ENCODE data around the gene MPP2.
"Not testable (repeated sequence)": the region's sequence is repeated elsewhere in the genome, so short reads cannot be mapped to it uniquely, and the experiment has no call there.

MPP2 gene

GRCh38 chr17:43928609-43929008 is 21.3 kb upstream of the MPP2 start:
- DNase-seq: no peak

DNA sequence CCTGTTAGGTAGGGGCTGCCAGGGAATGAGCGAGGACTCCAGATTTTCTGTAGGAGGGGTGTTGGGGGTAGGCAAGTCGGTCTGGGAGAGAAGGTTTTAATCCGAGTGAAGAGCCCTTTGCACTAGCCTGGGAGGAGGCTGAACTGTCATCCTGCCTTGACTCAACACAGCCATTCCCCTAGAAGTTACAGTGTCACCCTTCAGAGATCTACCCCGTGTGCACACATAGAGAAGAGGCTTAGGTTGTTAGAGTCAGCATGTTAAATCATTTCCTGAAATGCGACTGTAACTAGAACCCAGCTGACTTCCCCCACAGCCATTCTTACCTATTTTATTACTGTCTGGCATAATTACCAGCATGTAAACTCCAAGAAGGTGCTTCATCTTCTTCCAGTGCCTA is 20.6 kb upstream of the MPP2 start:
- not testable (repeated sequence) for DNase-seq

DNA sequence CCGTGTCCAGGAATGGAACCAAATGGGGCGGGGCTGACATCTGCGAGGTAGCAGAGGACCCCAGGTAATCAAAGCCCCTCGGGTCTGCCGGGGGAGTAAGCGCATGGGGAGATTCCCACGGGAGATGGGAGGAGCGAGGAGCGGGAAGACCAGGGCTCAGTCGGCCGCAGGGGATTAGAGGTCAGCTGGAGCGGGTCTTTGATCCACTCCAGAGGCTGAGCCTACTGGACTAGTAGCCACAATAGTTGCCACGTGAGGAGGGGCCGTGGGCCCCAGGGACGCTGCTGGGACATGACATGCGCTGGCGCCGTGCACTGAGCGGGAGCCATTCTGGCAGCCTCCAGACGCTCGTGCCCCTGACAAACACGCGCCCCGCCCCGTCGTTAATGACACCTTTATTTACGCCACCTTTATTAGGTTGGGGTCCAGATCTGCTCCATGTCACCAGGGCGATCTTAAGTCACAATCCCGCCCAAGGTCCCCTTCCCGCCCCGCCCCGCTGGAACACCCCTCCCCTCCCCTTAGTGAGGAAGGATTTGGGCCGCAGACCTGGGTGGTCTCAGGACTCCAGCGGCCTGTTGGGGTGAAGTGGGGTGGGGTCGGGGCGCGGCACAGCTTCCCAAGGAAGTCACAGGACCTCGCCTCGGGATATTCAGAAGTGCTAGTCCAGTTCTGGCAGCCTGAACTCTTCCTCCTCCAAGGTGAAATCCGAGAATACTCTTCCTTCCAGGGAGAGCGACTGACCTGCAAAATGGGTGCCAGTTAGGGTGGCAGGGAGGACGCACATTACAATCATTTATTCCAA is 19.9 kb upstream of the MPP2 start:
- no peak for DNase-seq

- DNase-seq: no peak
These were observed 17.2 kb upstream of the MPP2 start for GRCh38 chr17:43924558-43924957.

- DNase-seq: no peak
These were observed 13.3 kb upstream of the MPP2 start for GRCh38 chr17:43920500-43921095.

- no peak for DNase-seq
These were observed 10.7 kb upstream of the MPP2 start for GRCh38 chr17:43918026-43918389.

DNA sequence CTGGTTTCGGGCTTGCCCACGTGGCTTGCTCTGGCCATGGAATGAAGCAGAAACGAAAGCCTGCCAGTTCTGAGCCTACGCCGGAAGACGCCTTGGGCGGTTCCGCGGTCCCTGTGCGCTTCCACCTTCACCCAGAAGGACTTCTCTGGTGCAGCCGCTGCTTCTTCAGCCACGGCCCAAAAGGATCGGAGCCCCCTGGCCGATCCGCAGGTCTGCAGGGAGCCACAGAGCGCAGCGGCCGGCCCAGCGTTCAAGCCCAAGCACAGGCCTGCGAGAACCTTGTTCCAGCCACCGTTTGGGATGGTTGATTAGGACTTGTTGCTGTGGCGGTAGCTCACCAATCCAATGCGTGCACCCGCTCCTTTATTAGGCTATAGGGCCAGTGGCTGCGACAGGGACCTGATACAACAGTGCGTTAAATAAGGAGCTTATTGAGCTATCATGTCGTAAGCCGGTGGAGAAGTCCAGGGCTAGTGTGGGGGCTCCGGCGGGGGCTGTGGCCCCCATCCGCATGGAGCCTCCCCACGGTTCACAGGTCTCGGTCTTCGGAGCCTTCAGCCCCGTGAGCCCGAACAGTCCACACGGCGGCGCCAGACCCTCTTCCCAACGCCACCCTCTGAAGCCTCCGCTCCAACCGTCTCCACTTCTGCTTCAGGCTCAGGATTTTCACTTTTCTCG is 10.2 kb upstream of the MPP2 start:
- no peak for DNase-seq

- DNase-seq: no peak
These were observed 9.6 kb upstream of the MPP2 start for GRCh38 chr17:43917016-43917347.

DNA sequence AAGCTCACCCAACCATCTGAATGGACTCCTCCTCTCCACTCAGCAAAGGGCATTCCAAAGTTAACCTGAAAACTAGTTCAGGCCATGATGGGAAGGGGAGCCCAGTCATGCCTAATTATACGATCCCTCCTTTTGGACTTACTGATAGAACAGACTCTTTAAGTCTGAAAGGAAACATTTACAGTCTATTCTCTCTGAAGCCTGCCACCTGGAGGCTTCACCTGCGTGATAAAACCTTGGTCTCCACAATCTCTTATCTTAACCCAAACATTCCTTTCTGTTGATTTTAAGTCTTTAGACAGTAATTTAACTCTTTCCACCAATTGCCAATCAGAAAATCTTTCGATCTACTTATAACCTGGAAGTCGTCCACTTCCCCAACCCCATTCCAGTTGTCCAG is 9.0 kb upstream of the MPP2 start:
- DNase-seq: no peak

DNA sequence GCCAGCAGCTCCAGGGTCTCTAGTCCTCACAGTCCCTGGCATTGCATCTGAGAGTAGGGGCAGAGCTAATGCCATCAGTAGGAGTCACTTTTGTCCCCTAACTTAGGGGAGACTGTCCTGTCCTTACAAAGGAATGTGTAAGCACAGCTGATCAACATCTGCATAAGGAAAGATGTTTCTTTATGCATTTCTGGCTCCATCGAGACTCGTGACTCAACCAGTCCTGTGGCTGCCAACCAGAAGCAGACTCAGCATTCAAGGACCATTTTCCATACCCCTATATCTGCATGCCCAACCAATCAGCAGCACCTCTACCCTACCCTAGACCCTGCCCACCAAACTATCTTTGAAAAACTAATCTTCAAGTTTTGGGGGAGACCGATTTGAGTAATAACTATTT is 8.2 kb upstream of the MPP2 start:
- DNase-seq: no peak

DNA sequence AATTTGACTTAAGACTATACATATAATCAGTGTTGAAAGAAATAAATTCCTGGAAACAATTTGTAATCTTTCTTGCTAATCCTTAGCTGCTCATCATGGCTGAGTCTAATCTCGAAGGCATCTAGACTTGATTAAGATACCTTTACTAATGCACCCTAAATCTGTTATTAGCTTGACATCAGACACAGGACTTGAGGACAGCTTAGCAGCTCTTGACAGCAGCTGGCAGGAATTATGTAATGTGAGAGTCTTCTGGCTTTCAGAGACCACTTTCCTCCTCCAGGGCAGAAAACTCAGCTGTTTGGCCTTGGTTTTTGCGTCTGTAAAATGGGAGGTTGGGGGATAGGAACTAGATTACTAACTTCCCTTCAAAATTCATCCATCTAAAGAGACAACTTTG is 7.1 kb upstream of the MPP2 start:
- DNase-seq: no peak

GRCh38 chr17:43913584-43913983 is 6.2 kb upstream of the MPP2 start:
- DNase-seq: no peak

GRCh38 chr17:43912635-43913304 is 5.4 kb upstream of the MPP2 start:
- DNase-seq: no peak

DNA sequence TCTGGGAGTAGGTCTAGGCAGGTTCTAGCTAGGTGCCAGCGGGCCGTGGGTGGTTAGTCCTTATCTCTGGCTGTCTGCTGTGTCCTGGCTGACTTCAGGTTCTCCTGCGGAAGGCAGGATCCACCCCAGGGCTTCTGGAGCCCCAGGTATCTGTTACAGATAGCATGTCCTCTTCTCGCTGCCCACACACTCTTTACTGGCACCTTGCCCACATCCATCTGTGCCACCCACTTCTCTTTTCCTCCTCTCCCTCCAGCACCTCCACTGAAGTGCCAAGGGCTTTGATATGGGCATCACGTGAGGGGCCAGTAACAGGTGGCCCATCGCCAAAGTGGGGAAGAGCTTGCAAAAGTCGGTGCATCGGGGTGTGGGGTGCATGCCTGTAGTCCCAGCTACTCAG is 4.6 kb upstream of the MPP2 start:
- DNase-seq: no peak

GRCh38 chr17:43909537-43910231 is 2.3 kb upstream of the MPP2 start:
- DNase-seq: no peak

GRCh38 chr17:43907998-43908721 is 824 bp upstream of the MPP2 start:
- no peak for DNase-seq

DNA sequence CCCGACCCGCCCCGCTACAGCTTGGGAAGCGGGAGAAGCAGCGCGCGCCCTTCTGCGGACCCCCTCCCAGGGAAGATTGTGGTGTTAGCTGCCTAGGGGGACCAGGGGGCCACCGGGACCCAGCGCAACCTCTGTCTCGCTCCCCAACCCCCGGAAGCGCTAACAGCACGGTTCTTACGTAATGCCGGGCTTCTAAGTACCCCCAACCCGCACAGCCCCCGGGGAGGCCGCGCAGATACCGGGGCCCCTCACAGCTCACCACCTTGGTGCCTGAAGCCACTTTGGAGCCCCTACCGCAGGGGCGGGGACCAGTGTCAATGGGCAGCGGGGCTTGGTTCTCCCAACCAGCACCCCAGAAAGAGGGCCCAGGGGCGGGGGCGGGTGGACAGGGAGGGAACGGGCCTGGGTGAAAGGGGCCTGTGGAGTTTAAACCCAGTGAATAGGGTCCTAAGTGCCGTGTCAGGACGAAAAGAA is 348 bp downstream of the MPP2 start:
- no peak for DNase-seq

- no peak for DNase-seq
These were observed 1.1 kb downstream of the MPP2 start for GRCh38 chr17:43905985-43906852.

- no peak for DNase-seq
These were observed 1.8 kb downstream of the MPP2 start for GRCh38 chr17:43905400-43905984.

DNA sequence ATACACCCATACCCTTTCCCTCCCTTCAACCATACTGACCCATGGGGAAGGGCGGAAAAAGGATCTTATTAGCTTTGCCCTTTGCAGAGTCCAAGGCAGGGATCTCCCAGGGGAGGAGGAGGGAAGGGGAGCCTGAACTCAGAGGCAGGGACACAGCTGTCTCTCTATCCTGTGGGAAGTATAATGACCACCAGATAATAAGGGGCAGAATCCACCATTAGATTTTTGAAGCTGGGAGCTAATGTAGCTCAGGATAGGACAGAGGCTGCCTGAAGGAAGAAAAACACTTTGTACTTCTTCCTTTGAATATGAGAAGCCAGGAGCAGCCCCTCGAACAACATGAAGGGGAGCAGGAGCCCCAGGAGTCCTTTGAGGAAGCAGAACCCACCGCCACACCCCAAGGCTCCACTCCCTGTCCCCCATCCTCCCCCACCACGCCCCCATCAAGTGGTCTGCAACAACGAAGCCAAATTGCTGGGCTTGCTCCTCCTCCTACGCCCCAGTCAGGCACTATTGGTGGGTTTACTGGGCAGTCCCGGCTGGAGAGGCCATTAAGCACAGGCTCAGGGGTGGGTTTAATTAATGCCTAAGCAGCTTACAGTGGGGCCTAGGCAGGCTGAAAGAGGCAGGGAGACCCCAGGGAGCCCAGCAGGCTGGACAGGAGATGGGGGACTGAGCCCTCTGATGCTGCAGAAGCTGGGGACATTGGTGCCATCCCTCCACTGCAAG is 5.3 kb downstream of the MPP2 start:
- no peak for DNase-seq
